Measurements from ENCODE around the gene LRRC14B.
A peak's percentile ranks its signal among the peaks of the same experiment; 100 is the strongest.

Gene LRRC14B

DNA sequence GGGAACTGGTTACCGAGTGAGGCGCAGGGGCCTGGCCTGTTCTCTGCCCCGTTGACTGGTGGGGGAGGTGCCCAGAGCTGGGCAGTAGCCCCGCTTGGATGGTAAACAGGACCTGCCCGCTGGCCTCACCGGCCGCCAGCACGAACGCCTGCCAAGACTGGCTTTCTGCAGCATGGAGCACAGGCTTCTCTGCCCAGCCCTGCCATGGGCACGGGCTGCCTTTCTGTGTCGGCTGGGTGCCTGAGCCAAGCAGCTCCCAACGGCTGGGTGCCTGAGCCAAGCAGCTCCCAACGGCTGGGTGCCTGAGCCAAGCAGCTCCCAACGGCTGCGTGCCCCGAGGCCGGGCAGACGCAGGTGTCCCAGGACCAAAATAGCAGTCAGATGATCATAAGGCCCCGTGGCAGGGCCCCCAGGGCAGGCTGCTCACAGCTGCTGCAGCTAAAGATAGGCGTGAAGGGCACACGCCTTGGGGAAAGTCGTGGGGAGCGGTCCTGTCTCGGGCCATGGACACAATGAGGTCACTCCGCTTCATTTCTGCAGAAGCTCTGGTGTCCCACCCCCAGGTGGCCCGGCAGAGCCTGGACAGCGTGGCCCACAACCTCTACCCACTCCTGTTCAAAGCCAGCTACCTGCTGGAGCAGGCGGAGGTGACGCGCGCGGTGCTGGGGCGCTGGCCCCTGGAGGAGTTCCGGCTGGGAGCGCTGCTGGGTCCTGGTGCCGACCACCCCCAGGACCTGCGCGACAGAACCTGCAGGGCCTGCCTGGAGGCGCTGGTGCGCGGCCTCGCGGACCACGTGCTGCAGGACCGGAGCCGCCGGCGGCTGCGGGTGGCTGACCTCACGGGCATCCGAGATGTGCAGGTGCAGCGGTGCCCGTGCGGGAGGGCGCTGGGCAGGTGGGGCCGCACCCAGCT lies at the start of gene LRRC14B:
TSS of gene LRRC14B (plus strand) at position 460 of the 913 bp plus-strand sequence. CDS start at position 504, 44 bp downstream.
- peak in 9 of 14 donors; percentile 11 to 77 (median 38) for DNase-seq

GRCh38 chr5:141761-142160 lies 49.5 kb upstream of the LRRC14B start:
- no peak for DNase-seq

DNA sequence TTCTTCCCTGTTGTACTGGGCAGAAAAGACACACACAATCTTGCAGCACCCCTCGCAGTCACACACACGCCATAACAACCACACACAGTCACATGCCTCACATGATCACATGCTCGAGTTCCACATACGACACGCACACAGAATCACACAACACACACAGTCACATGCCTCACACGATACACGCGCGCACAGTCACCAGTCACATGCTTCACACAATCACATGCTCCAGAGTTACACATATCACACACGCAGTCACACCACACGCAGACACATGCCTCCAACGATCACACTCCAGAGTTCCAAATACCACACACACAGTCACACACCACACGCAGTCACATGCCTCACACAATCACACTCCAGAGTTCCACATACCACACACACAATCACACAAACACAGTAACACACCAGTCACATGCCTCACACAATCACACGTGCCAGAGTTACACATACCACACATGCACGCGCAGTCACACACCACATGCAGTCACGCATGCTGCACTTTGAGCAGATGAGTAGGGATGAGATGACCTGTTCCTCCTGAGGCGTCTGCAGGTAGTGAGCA lies 49.0 kb upstream of the LRRC14B start:
- no peak for DNase-seq

DNA sequence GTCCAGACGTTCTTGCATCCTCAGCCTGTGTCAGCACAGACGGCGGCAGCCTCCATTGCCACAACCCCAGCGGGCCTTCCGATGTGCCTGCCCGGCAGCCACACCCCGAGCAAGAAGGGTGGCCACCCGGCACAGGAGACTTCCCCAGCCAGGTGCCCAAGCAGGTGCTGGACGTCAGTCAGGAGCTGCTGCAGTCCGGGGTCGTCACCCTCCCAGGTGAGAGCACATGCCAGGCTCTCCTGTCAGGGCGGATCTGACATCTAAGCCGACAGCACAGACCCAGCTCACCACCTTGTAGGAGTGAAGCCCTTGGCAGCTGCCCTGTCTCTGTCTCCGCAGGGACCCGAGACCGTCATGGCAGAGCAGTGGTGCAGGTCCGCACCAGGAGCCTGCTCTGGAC lies 48.3 kb upstream of the LRRC14B start:
- DNase-seq = no peak

GRCh38 chr5:144941-145340 lies 46.4 kb upstream of the LRRC14B start:
- DNase-seq = no peak

DNA sequence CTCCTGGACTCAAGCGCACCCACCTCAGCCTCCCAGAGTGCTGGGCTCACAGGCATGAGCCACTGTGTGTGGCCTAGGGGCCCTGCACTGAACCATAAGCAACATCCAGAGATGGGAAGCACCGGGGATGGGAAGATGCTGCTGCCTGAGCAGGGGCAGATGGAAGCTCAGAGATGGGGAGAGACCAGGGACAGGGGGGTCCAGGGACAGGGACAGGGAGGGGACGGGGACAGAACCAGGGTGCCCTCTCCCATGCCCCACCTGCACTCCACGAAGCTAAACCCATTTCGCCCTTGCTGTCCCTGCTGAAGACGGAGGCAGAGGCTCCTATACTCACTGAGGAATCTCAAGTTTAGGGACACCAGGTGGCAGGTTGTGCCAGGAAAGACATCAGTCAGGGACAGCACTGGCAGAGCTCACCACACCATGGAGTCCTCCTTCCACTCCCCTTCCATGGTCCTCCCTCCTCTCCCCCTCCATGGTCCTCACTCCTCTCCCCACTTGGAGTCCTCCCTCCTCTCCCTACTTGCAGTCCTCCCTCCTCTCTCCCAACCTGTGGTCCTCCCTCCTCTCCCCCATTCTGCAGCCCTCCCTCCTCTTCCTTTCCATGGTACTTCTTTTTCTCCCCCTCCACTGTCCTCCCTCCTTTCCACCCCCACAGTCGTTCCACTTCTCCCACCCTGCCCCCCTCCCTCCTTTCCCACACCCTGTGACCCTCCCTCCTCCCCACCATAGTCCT lies 45.5 kb upstream of the LRRC14B start:
- no peak for DNase-seq

GRCh38 chr5:147751-148150 lies 43.5 kb upstream of the LRRC14B start:
- no peak for DNase-seq

GRCh38 chr5:149745-150485 lies 41.4 kb upstream of the LRRC14B start:
- DNase-seq = no peak

DNA sequence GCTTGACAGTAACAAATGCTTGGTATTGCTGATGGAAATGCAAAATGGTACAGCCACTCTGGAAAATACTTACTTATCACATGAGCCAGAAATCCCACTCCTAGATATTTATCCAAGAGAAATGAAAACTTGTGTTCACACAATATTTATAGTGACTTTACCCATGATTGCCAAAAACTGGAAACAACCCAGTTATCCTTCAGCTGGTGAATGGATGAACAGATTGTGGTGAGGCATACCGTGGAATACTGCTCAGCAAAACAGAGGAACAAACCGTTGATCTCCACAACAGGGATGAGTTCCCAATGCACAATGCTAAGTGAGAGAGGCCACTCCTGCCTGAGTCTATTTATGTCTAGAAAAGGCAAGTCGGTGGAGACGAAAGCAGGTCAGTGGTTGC lies 40.5 kb upstream of the LRRC14B start:
- DNase-seq = no peak

DNA sequence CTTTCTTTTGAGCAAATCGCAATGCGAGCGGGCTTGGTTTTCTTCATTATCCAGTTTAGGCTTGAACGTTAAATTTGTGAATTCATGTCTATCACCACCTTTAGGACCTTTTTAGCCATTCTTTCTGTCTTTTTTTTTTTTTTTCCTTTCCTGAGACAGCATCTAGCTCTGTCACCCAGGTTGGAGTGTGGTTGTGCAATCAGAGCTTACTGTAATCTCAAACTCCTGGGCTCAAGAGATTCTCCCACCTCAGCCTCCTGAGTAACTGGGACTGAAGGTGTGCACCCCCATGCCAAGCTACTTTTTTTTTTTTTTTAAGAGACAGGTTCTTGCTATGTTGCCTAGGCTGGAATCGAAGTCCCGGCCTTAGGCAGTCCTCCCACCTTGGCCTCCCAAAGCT lies 39.2 kb upstream of the LRRC14B start:
- DNase-seq = no peak

DNA sequence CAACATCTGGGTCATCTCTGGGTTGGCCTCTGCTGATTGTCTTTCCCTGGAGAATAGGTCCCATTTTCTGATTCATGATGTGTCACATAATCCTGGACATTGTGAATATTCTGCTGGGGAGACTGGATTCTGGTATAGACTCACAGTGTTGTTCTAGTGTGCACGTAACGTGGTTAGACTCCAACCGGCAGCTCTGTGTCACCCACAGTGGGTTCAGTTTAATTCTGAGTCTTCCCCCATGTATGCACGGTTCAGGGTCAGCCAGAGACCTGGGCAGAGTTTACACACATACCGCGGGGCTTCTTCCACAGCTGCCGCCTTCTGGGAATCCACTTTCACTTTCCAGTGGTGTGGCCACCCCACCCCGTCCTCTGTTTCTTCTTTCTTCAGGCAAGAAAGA lies 38.0 kb upstream of the LRRC14B start:
- DNase-seq = no peak

GRCh38 chr5:154236-154635 lies 37.1 kb upstream of the LRRC14B start:
- no peak for DNase-seq

DNA sequence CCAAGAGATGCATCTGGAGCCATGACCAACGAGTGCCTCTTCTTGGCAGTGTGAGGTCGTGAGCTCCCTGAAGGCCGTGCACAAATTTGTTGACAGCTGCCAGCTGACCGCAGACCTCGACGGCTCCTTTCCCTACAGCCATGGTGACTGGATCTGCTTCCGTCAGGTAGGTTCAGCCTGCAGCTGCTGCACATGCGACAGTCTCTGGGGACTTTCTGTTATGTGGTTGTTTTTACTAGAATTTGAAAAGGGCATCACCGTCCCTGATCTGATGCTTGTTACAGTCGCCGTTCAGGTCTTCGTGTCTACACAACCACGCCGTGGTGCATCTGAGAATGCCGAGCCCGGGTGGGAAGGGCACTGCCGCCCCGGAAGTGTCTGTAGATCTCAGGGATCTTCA lies 36.5 kb upstream of the LRRC14B start:
- DNase-seq = no peak

DNA sequence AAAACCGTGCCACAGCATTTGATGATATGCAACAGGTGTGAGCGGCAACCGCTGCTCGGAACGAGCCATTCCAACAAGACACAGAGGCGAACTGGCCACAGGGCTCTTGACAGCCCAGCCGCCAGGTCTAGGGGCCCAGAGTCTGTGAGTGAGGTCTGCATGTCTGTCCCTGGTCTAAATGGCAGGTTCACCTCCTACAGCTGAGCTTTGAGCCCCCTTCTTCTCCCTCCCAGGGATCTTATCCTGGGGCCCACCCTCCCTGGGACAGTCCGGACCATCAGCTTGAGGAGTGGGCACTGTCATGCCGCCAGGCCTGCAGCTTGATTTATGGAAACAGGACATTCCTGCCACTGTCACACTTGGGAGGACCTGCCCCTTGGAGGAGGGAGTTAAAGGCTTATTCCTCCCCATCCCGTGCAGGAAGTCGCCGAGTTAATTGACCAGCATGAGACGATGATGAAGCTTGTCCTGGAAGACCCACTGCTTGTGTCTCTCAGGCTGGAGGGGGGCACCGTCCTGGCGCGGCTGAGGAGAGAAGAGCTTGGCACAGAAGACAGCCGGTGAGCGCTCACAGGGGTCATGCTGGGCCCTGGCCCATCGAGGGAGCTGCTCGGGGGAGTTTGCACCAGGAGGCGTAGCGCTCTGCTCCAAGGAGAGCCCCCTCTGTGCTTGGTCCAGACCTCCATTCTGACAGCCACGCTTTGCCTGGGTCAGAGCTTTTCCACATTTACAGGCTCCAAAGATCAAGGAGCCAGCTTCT lies 35.5 kb upstream of the LRRC14B start:
- no peak for DNase-seq

- no peak for DNase-seq
Measured at GRCh38 chr5:156411-157072, 34.8 kb upstream of the LRRC14B start.

- DNase-seq = no peak
Measured at GRCh38 chr5:157126-157715, 34.1 kb upstream of the LRRC14B start.

DNA sequence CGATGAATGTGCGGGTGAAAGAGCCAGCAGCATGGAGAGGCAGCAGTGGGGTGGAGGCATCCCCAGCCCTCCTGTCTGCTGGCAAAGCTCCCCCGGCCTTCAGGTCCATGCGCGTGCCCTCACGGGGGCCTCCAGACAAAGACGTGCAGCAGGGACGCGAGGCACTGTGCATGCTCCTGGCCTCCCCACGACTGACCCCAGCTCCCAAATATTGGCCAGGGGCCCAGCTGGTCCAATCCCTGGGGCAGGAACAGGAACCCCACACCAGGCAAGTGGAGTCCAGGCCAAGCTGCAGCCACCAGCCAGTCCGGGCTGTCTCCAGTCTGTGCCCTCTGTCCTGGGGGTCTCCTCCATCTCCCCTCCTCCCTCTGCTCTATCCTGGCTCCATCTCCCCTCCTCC lies 33.5 kb upstream of the LRRC14B start:
- DNase-seq = no peak

- no peak for DNase-seq
Measured at GRCh38 chr5:158807-159447, 32.4 kb upstream of the LRRC14B start.

DNA sequence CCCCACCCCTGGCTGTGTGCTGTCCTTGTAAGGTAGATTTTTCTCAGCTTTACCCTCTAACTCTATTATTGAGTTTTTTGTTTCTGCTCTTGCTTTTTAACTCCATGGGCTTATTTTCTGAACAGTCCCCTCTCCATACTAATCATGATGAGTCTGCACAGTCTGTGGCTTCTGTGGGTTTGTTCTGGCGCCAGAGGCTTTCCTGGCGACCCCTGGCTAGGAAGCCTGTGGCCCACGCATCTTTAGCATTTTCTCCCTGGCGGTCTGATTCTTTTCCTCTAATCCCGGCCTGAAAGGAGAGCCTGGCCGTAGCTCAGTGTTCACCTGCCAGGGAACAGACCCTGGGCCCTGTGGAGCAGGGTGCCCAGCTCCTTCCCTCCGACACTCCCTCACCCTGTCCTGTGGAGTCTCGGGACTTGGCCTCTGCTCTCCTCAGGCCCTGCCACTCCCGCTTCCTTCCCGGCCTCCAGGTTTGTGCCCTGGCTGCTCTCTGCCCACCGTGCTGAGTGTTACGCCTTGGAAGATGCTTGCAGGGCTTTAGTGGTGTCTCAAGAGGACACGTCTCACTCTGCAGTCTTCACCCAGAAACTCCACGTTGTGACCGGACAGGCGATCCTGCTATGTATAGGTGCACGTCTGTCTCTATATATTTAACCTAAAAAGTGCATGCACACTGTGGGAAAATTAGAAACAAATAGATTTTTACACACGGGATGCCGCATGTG lies 31.7 kb upstream of the LRRC14B start:
- no peak for DNase-seq

DNA sequence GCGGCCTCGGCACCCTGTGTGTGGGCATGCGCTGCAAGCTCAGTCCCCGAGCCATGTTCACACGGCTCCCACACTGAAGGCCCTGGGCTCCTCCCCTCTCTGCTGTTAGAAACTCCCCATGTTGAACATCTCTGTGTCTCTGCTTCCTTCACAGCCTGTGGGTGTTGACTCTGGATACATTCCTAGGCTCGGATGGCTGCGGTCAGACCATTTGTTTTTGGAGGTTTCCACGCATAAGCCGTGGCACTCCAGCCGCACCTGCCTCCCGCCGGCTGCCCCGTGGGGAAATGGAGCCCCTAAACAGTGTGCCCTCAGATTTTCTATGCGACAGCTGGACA lies 31.2 kb upstream of the LRRC14B start:
- DNase-seq = no peak

Data from C1 segment of cervical spinal cord (tissue), 14 donors.